ENCODE data around the gene ANTXRL.

- TF ChIP-seq POLR2AphosphoS5 (IDR thresholded peaks at IDR 0.05; ENCODE audit: low read depth, low read length), result no peak
- TF ChIP-seq TAF1 (IDR thresholded peaks at IDR 0.05; ENCODE audit: borderline replicate concordance, insufficient read depth, low read length), result no peak
- no peak for TF ChIP-seq REST (IDR thresholded peaks at IDR 0.05; ENCODE audit: insufficient read depth in 1 of 2, low read depth in 2 of 2, low read length in 2 of 2)
- TF ChIP-seq SIN3A (IDR thresholded peaks at IDR 0.05; ENCODE audit: borderline replicate concordance, insufficient read depth, low read length), result no peak
Observed at GRCh38 chr10:46310143-46310514, 23.3 kb downstream of the ANTXRL start.
